Kasumi-1 (cell line): ENCODE results near the gene CSNK1G1.
"Not testable (repeated sequence)": the region's sequence is repeated elsewhere in the genome, so short reads cannot be mapped to it uniquely, and the experiment has no call there.

Experiments used
- DNase-seq, 2 experiments: peaks; one replicate each; lab custom pipeline; 2025; lab: John Stamatoyannopoulos, UW

Gene CSNK1G1

GRCh38 chr15:64287953-64288352 is 68.0 kb downstream of the CSNK1G1 start:
- DNase-seq, result no peak

GRCh38 chr15:64286473-64286872 is 69.5 kb downstream of the CSNK1G1 start:
- no peak for DNase-seq

- DNase-seq, result no peak
These were observed 70.1 kb downstream of the CSNK1G1 start for GRCh38 chr15:64285871-64286270.

- DNase-seq, result no peak
These were observed 70.8 kb downstream of the CSNK1G1 start for GRCh38 chr15:64285150-64285549.

- peak; percentile 67 to 71 for DNase-seq
These were observed 71.9 kb downstream of the CSNK1G1 start for GRCh38 chr15:64284042-64284441.

- DNase-seq, result no peak
These were observed 73.3 kb downstream of the CSNK1G1 start for GRCh38 chr15:64282701-64283100.

- no peak for DNase-seq
These were observed 76.8 kb downstream of the CSNK1G1 start for GRCh38 chr15:64279131-64279530.

GRCh38 chr15:64275934-64276333 is 80.0 kb downstream of the CSNK1G1 start:
- peak in 1 of 2 experiments; percentile 11 for DNase-seq

- DNase-seq, result peak; percentile 32 to 53
These were observed 81.5 kb downstream of the CSNK1G1 start for GRCh38 chr15:64274341-64274950.

GRCh38 chr15:64267331-64267973 is 88.5 kb downstream of the CSNK1G1 start:
- DNase-seq, result no peak

GRCh38 chr15:64265188-64265587 is 90.8 kb downstream of the CSNK1G1 start:
- not testable (repeated sequence) for DNase-seq

- no peak for DNase-seq
These were observed 91.5 kb downstream of the CSNK1G1 start for GRCh38 chr15:64264502-64264901.

- DNase-seq, result no peak
These were observed 92.4 kb downstream of the CSNK1G1 start for GRCh38 chr15:64263567-64263966.

GRCh38 chr15:64256051-64256450 is 99.9 kb downstream of the CSNK1G1 start:
- no peak for DNase-seq

GRCh38 chr15:64251658-64252057 is 104.3 kb downstream of the CSNK1G1 start:
- DNase-seq, result no peak

- no peak for DNase-seq
These were observed 104.9 kb downstream of the CSNK1G1 start for GRCh38 chr15:64251121-64251520.

- no peak for DNase-seq
These were observed 105.9 kb downstream of the CSNK1G1 start for GRCh38 chr15:64249883-64250575.

- no peak for DNase-seq
These were observed 106.6 kb downstream of the CSNK1G1 start for GRCh38 chr15:64249406-64249805.

- peak; percentile 16 to 26 for DNase-seq
These were observed 107.9 kb downstream of the CSNK1G1 start for GRCh38 chr15:64247906-64248541.

- no peak for DNase-seq
These were observed 108.5 kb downstream of the CSNK1G1 start for GRCh38 chr15:64247535-64247905.

- DNase-seq, result peak in 1 of 2 experiments; percentile 7
These were observed 109.4 kb downstream of the CSNK1G1 start for GRCh38 chr15:64246364-64247189.

GRCh38 chr15:64245405-64245804 is 110.6 kb downstream of the CSNK1G1 start:
- no peak for DNase-seq
